Effector memory CD4-positive, alpha-beta T cell (primary cell): ENCODE data around the gene PIP4K2A.

Experiments
- DNase-seq, 3 donors: peaks; one replicate each; pipeline ENCODE4 v3.0.0-alpha.2; 2020
- H3K27ac ChIP-seq: 2 replicates; pipeline ENCODE4 v1.7.0; 2013; ENCODE audit warnings: mild to moderate bottlenecking, low read length, moderate library complexity; ENCODE audit not compliant: insufficient read depth, poor library complexity, severe bottlenecking
- H3K27me3 ChIP-seq: replicated peaks from 2 replicates; pipeline ENCODE4 v1.7.0; 2013; ENCODE audit warnings: mild to moderate bottlenecking, low read length; ENCODE audit not compliant: insufficient read depth, control insufficient read depth, poor library complexity, severe bottlenecking
- H3K36me3 ChIP-seq: 2 replicates; pipeline ENCODE4 v1.7.0; 2013; ENCODE audit warnings: mild to moderate bottlenecking, low read length, moderate library complexity; ENCODE audit not compliant: control insufficient read depth, insufficient read depth
- H3K4me1 ChIP-seq: 2 replicates; pipeline ENCODE4 v1.7.0; 2013; ENCODE audit warnings: low read length, mild to moderate bottlenecking; ENCODE audit not compliant: control insufficient read depth, insufficient read depth, poor library complexity, severe bottlenecking
- H3K4me3 ChIP-seq: 2 replicates; pipeline ENCODE4 v1.7.0; 2013; ENCODE audit warnings: low read length, low read depth, mild to moderate bottlenecking; ENCODE audit not compliant: insufficient read depth, poor library complexity, severe bottlenecking
- H3K9me3 ChIP-seq: 2 replicates; pipeline ENCODE4 v1.7.0; 2013; ENCODE audit warnings: mild to moderate bottlenecking, low read length, moderate library complexity; ENCODE audit not compliant: control insufficient read depth

PIP4K2A gene

GRCh38 chr10:22649390-22649841 is 65.0 kb downstream of the PIP4K2A start:
- peak overlapping the region; percentile 22 for H3K4me3 ChIP-seq
- no peak for DNase-seq
- H3K4me1 ChIP-seq, result peaks cover 97% of the 10 kb centered on the region

GRCh38 chr10:22648547-22648961 is 65.8 kb downstream of the PIP4K2A start:
- H3K27ac ChIP-seq, result peak overlapping the region; percentile 70
- peak overlapping the region; percentile 9 for H3K4me3 ChIP-seq
- H3K9me3 ChIP-seq, result no peaks in the 10 kb centered on the region
- no peak for DNase-seq
- H3K36me3 ChIP-seq, result no peaks in the 10 kb centered on the region
- H3K27me3 ChIP-seq, result no peaks in the 10 kb centered on the region
- peaks cover 97% of the 10 kb centered on the region for H3K4me1 ChIP-seq

More at GRCh38 chr10:22649390-22649841, 65.0 kb downstream of the PIP4K2A start:
- Histone ChIP-seq H3K36me3 (no peaks in the 10 kb centered on the region), H3K27me3 (no peaks in the 10 kb centered on the region), H3K27ac (peak overlapping the region; percentile 70), H3K9me3 (no peaks in the 10 kb centered on the region)

GRCh38 chr10:22647244-22647643 is 67.1 kb downstream of the PIP4K2A start:
- no peaks in the 10 kb centered on the region for H3K36me3 ChIP-seq
- no peaks in the 10 kb centered on the region for H3K9me3 ChIP-seq
- no peaks in the 10 kb centered on the region for H3K27me3 ChIP-seq
- H3K4me1 ChIP-seq, result peaks cover 93% of the 10 kb centered on the region
- H3K4me3 ChIP-seq, result no peak overlapping the region
- H3K27ac ChIP-seq, result peak overlapping the region; percentile 70
- no peak for DNase-seq

GRCh38 chr10:22646388-22646853 is 68.0 kb downstream of the PIP4K2A start:
- Histone ChIP-seq H3K4me1 (peaks cover 85% of the 10 kb centered on the region), H3K36me3 (no peaks in the 10 kb centered on the region), H3K4me3 (no peak overlapping the region), H3K27ac (peak overlapping the region; percentile 70), H3K27me3 (no peaks in the 10 kb centered on the region), H3K9me3 (no peaks in the 10 kb centered on the region)
- no peak for DNase-seq

GRCh38 chr10:22644222-22644621 is 70.2 kb downstream of the PIP4K2A start:
- H3K4me3 ChIP-seq, result no peak overlapping the region
- peaks cover 63% of the 10 kb centered on the region for H3K4me1 ChIP-seq
- no peaks in the 10 kb centered on the region for H3K36me3 ChIP-seq
- no peaks in the 10 kb centered on the region for H3K9me3 ChIP-seq
- DNase-seq, result no peak
- H3K27ac ChIP-seq, result peak overlapping the region; percentile 3
- H3K27me3 ChIP-seq, result no peaks in the 10 kb centered on the region

- DNase-seq, result no peak
- Histone ChIP-seq H3K27me3 (no peaks in the 10 kb centered on the region), H3K36me3 (no peaks in the 10 kb centered on the region), H3K4me1 (peaks cover 59% of the 10 kb centered on the region), H3K27ac (no peak overlapping the region), H3K4me3 (no peak overlapping the region), H3K9me3 (no peaks in the 10 kb centered on the region)
Observed at GRCh38 chr10:22643775-22644174, 70.6 kb downstream of the PIP4K2A start.

GRCh38 chr10:22643116-22643515 is 71.3 kb downstream of the PIP4K2A start:
- Histone ChIP-seq H3K27me3 (no peaks in the 10 kb centered on the region), H3K36me3 (no peaks in the 10 kb centered on the region), H3K4me3 (no peak overlapping the region), H3K9me3 (no peaks in the 10 kb centered on the region), H3K27ac (no peak overlapping the region), H3K4me1 (peaks cover 52% of the 10 kb centered on the region)
- no peak for DNase-seq

- Histone ChIP-seq H3K9me3 (no peaks in the 10 kb centered on the region), H3K4me3 (no peak overlapping the region), H3K4me1 (peaks cover 38% of the 10 kb centered on the region), H3K36me3 (no peaks in the 10 kb centered on the region), H3K27me3 (no peaks in the 10 kb centered on the region), H3K27ac (no peak overlapping the region)
- no peak for DNase-seq
Observed at GRCh38 chr10:22641743-22642142, 72.6 kb downstream of the PIP4K2A start.

- Histone ChIP-seq H3K4me3 (no peak overlapping the region), H3K9me3 (no peaks in the 10 kb centered on the region), H3K36me3 (no peaks in the 10 kb centered on the region), H3K4me1 (peaks cover 32% of the 10 kb centered on the region), H3K27ac (no peak overlapping the region), H3K27me3 (no peaks in the 10 kb centered on the region)
- no peak for DNase-seq
Observed at GRCh38 chr10:22640359-22640758, 74.0 kb downstream of the PIP4K2A start.

GRCh38 chr10:22638863-22639262 is 75.5 kb downstream of the PIP4K2A start:
- Histone ChIP-seq H3K4me1 (peaks cover 26% of the 10 kb centered on the region), H3K27ac (no peak overlapping the region), H3K9me3 (no peaks in the 10 kb centered on the region), H3K4me3 (no peak overlapping the region), H3K36me3 (no peaks in the 10 kb centered on the region), H3K27me3 (no peaks in the 10 kb centered on the region)
- DNase-seq, result no peak
